Esophagus squamous epithelium (tissue), 4 donors: ENCODE results near the gene SLC35F2.

Experiments
- CTCF ChIP-seq, 6 experiments: fragments of 450-650 bp in 4 of 6; fragments of 200-600 bp in 2 of 6; sonication (generic) in 2 of 6; IDR thresholded peaks; one replicate each; pipeline ENCODE4 v1.5.1; 2016 to 2019; ENCODE audit warnings: antibody characterized with exemption in 6 of 6, mild to moderate bottlenecking in 4 of 6, moderate library complexity in 4 of 6
- POLR2A ChIP-seq, 4 donors: fragments of 450-650 bp; IDR thresholded peaks; one replicate each; pipeline ENCODE4 v1.6.1; 2017; ENCODE audit warnings: antibody characterized with exemption in 4 of 4, mild to moderate bottlenecking in 4 of 4, moderate library complexity in 3 of 4

- no peak for TF ChIP-seq CTCF (IDR thresholded peaks at IDR 0.05)
- TF ChIP-seq POLR2A (IDR thresholded peaks at IDR 0.05): no peak
These were observed 32.7 kb downstream of the SLC35F2 start for GRCh38 chr11:107825875-107826274.
